GM18517 (cell line): ENCODE results near the gene UQCRC1.

Experiments used
- ATAC-seq: cut with Tn5 transposase; IDR thresholded peaks from one replicate; pipeline ENCODE4 v1.9.1; 2021; ENCODE audit warnings: mild to moderate bottlenecking, moderate library complexity; ENCODE audit not compliant: unreplicated experiment

The UQCRC1 gene

DNA sequence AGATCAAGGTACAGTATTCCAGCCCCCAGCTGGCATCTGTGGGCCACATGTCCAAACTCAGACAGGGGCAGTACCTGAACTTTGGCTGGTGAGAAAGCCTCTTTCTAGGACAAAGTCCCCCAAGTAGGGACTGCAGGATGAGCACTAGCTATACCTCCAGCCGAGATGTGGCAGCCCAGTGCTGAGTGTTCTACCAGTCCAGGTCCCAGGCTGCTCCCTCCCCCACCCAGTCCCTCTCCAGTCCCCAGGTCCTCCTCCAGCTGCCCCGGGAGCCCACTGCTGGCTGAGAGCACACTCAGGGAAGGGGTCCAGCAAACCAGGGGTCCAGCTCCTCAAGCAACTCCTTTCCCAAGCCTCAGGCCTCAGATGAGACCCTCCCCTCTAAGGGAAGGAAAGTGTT, 24.3 kb upstream of the UQCRC1 start:
- no peak for ATAC-seq

DNA sequence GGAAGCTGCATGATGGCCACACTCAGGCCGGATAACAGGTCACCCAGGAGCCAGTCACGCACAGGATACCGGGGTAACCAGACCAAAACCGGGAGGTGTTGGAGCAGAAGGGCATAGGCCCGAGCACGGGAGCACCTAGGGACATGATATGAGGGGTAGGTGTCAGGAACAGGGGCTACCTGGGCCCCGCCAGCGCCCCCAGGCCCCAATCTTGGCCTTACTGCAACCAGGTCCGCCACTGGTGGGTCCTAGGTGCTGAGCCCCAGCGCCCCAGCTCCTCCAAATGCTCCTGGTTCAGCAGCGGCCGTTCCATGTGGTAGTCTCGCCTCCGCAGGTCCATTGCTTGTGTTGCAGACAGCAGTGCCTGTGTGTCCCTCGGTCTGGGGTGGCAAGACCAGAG, 23.8 kb upstream of the UQCRC1 start:
- ATAC-seq: no peak

DNA sequence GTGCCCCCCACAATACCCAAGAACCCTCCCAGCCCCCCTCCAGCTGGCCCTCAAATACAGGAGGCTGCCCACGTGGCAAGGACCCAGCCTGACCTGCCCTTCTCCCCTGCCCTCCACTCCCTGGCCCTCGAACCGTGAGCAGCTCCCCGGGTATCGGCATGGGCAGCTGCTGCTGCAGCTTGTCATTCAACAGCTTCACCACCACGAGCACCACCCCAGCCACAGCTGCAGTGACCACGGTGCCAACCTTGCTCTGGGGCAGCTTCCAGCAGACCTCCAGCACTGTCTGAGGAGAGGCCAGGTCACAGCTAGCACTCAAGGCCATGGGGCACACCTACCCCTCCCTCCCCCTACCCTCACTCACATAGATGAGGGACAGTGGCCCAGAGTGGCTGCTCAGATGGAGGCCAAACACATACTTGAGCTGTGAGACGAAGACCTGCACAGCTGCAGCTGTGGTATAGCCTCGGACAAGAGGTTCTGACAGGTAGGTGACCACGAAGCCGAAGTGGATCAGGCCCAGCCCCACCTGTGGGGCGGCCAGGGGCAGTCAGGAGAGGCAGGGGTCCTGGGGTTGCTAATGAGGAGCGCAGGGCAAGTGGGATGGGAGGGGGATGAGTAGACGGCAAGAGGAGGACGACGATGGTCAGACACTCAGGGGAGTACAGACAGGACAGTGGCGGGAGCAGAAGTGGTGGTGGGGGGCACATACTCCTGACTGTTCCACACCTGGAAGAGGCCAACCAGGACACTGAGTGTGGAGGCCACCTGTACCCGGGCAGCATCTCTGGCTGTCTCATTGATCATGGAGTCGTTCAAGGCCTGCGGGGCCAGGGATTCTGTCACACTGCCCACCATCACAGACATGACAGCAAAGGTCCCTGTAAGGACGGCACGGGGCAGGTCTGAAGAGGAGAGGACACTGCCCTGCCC, 22.3 kb upstream of the UQCRC1 start:
- no peak for ATAC-seq

DNA sequence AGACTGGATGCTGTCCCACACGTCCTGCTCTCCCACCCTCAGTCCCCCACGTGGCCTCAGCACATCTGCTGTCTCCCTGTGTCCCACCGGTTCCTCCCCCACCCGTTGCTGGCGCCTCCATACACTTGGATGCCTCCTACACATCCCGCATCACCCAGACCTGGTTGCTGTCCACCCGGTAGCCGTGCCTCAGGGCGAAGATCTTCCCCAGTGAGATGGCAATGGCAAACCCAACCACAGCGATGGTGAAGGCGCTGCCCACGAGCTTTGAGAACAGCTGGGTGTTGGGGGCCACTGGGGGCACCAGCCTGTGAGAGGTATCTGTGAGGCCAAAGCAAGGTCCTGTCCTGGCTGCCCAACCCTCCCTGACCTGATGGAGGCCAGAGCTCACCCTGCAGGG, 21.4 kb upstream of the UQCRC1 start:
- no peak for ATAC-seq

DNA sequence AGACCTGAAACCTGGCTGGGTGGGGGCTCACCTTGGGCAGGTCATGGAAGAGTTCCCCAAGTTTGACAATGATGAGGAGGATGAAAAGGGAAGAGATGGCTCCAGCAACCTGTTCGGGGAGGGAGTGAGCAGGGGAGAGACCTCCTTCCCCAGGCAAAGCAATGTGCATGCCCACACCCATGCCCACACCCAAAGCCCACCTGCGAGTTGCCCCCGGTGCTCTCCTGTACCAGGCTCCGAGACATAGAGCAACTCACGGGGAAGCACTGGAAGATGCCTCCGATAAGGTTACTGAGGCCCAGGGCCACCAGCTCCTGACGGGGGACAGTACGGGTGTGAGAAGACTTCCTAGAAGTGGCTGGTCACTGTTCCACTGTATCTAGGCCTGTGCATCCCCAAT, 21.0 kb upstream of the UQCRC1 start:
- no peak for ATAC-seq

DNA sequence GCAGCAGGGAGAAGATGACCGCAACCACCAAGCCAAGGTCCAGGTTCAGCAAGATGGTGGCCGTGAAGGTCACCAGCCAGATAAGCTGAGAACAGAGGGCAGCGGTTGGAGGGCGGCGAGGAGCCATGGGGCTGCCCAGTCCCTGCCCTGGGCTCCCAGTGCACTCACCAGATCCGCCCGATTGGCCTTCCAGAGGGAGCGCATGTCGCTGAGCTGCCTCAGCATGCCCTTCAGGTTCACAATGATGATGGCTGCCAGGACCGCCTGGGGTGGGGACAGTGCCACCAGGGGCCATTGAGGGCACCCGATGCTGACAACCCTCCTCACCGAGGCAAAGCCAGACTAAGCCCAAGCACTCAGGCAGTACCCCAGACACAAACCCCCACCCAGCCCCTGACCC, 20.4 kb upstream of the UQCRC1 start:
- no peak for ATAC-seq

DNA sequence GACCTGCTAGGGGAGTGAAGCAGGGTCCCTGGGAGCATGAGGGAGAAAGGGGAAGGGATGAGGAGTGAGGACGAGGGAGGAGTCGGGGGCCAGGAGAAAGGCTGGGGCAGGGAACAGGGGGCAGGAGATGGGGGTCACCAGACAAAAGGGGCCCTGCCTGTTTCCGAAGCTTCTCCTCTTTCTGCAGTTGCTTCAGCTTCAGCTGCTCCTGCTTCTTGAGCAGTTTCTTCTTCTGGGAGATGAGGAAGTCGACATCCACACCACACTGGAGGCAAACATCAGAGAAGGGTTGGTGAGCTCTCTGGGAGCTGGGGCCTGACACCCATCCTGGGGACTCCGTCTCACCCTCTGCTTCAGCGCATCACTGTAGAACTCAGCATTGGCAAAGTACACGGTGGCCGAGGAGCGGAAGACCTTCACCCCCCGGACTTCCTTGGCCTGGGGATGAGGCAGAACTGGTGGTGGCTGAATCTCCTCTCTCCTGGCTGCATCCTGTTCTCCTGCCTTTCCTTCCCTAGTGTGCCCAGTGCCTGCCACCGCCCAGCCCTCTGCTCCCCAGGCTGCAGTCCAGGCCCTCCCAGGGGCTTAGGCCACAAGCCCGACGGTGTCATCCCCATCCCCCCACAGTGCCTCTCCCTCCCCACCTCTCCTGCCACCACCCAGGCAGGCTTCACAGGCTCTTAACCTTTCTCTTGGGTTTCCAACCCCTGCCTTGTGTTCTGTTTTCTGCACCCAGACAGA, 19.0 kb upstream of the UQCRC1 start:
- no peak for ATAC-seq

DNA sequence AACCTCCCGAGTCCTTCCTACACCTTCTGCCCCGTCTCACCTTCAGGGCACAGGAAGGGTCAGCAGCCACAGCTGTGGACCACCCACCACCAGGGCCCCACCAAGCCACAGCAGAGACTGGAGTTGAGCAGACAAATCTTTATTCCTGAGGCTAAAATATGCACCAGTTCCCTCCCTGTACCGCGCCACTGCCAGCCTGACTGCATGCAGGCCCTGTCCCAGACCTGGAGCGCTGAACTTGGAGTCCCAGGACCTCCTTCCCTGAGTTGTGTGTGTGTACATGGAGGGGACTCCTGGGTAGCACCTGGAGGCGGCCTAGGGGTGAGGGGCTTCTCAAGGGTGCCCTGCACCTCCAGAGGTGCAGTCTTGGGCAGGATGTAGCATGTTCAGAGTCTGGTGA, 16.2 kb upstream of the UQCRC1 start:
- ATAC-seq: no peak

DNA sequence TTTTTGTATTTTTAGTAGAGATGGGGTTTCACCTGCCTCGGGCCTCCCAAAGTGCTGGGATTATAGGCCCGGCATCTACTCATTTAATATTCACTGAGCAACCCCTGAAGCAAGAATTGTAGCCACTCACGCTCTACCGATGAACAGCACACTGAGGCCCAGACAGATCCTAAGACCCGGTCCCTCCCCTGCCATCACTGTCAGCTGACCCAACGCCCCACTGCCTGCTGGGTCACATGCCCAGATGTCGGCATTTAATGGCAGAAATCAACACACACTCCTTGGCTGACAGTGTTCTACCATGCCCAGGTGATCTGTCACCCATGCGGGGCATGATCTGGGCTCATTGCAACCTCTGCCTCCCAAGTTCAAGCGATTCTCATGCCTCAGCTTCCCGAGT, 15.3 kb upstream of the UQCRC1 start:
- ATAC-seq: no peak

DNA sequence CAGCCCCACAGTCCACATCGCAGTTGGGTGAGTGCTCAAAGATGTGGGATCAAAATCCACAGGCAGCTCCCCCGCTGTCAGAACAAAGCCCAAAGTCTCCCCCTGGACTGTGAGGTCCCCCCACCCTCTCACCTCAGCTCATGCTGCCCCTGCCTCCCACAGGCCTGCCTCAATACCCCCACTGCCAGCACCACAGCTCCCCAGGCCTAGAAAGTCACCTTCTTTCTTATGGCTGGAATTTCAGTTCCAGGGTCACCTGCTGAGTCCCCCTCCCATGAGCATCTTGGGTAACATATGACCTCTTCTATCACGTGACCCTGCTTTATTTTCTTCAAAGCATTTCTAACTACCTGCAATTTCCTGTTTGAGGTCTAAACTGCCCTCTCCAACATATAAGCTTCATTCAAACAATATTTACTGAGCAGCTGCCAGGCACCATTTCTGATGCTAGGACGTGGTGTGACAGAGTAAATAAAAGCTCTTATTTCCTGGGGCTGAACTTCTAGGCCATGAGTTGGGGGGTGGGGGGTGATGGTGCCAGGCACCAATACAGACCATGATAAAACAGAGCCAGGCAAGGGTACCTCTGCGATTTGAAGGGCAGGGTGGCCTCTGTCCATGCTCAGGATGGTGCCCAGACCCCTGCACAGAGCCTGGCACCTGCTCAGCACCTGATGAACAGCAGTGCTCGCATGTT, 14.6 kb upstream of the UQCRC1 start:
- no peak for ATAC-seq

DNA sequence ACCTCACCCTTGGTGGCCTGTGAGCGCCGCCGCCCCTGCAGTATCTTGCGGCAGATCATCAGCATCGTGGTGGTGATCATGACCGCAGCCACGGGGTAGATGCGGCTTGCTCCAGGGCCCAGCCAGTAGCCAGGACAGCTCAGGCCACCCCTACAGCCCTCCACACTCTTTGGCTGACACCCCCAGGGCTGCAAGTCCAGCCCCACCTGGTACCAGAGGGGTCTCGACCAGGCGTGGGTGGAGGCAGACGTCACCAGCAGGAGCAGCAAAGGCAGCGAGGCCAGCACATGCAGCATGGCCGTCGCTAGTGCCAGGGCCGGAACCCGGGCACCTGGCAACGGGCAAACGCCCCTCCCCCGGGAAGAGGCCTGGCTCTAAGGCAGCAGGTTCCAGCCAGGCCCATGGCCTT, 12.0 kb upstream of the UQCRC1 start, which contains the start of gene TMEM89:
TSS of gene TMEM89 (minus strand) at position 309 of the 409 bp plus-strand sequence. CDS start at position 296, 13 bp downstream.
- no peak for ATAC-seq

DNA sequence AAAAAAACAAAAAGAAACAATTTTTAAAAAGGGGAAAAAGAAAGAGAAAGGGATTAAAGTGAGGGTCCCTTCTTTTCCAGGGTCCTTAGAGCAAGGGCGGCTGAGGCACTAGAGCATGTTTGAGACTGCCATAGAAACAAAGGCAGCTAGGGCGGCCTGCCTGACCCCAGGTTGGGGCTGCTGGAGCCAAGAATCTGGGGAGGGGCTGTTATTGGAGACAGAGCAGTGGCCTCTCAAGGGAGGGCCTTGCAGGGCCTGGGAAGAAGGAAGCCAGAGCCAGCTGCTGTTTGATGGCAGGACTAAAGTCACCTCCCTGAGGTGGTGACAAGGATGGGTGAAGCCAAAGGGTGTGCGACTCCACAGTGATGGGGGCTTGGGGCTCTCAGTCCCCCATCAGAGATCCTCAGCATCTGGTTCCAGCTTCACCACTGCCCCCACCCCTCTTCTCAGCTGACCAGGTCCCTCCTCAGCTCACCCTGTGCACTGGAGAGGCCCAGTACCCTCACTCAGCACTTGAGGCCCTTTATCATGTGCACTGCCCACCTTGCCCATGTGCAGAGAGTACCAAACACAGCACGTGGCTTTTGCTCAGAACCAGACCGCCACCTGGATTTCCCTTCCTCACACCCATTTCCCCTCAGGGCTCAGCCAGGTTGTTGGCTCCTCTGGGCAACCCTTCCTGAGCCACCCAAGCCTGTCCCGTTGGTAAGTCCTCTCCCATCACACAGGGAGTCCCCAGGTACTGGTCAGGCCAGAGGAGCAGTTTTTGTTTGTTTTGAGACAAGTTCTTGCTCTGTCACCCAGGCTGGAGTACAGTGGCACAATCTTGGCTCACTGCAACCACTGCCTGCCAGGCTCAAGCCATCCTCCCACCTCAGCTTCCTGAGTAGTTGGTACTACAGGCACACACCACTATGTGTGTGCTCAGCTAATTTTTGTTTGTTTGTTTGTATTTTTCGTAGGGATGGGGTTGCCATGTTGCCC, 10.4 kb upstream of the UQCRC1 start:
- ATAC-seq: no peak

DNA sequence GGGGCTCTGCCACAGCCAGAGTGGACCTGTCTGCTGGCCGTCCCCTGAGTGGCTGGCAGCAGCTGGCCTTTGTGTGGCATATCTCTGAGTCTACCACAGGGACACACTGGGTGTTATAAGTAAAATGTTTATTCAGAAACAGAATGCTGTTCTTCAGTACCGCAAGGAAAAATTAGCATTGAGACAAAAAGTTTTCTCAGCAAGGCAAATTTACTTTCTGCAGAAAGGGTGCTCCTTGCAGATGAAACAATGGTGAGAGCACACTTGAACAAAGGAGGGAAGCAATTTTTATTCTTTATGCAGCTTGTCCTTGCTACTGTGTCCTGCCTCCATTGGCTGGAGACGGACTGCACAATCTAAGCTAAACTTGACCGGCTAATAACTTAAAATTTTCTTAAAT, 8.1 kb upstream of the UQCRC1 start:
- ATAC-seq: no peak

DNA sequence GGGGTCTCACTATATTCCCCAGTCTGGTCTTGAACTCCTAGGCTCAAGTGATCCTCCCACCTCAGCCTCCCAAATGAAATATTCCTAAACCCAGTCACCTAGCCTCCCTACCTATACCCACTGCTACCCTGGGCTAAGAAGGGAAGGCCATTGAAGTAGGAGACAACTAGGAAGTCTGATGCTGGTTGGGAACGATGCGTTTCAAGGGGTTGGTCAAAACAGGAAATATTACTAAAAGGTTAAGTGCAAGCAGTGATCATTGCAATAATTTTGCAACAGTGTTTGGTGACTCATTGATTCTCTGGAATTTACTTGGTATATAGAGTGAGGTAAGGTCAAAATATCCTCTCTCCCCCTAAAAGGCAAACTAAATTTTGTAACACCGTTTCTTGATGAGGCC, 4.6 kb upstream of the UQCRC1 start:
- ATAC-seq: no peak

DNA sequence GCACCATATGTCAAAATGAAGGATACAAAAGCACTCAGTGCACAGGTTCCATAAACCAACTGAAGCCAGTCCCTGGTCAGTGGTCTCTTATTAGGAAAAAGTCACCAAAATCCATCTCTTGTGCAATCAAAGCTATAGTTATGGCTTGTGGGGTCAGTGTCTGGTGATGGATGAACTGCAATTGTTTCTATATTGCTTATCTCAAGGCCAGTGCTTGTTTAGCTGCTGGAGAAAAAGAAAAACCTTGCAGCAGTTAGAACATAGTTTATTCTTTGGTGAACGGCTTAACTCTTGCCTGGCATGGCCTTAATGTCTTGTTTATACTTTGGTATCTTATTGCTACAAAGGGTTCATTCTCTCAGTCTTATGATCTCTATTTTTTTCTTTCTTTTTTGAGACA, 2.9 kb upstream of the UQCRC1 start:
- no peak for ATAC-seq

DNA sequence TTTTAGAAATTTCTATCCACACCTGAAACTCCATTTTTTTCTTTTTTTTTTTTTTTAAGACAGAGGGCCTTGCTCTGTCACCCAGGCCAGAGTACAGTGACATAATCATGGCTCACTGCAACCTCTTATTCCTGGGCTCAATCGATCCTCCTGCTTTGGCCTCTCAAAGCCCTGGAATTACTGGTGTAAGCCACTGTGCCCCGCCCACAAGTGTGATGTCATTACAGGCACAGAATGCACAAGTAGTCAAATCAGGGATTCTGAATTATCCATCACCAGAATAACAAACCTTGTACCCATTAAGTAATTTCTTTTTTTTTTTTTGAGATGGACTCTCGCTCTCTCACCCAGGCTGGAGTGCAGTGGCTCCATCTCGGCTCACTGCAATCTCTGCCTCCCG, 1.9 kb downstream of the UQCRC1 start:
- no peak for ATAC-seq

DNA sequence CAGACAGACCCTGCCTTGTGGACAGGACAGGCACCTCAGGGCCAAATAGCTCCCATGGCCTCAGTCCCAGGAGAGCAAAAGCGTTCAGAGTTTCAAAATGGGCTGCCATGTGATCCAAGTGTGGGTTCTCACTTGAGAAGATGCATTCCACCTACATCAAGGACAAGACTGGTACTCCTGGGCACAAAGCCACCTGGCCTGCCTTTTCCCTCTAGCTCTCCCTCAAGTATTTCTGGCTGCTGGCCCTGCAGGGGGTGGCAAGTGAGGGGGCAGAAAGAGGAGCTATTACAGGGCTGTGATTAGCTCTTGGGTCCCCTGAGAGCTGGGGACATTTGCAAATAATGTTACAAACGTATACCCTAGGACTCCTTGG, 7.8 kb downstream of the UQCRC1 start:
- ATAC-seq: no peak

DNA sequence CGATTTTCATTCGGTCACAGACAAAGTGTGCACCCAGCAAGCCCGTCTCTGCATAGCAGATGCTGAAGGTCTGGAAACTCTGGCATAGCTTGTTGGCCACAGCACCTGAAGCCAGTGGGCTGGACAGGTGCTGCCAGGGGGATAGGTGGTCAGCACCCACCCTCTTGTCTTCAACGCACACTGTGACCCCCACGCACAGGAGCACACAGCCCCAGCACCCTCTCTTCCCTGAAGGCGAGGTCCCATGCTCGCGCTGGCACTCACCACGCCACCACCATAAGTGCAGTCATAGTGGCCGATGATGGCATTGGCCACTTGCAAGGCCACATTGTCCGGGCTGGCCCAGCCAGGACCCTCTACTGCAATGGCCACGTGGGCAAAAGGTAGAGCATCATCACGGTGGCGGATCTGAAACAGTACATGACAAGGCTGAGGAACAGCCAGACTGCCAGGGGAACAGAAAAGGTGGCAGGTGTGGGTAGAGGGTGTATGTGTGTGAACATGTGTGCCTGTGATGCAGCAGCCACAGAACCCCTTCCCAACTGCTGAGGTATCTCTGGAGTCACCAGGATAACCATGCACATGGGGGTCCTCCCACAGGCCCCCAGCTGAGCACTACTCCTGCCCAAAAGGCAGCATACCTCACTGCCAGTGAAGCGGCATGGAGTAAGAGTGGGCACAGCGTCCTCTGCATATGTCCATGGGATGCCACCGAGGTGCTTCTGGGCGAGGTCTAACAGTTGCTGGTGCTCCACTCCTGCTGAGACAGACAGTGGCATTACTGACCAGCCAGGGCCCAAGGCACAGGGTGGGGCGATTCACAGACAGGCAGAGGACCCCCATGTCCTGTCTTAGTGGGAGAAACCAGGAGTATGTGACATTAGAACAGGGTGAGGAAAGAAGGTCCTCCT, 8.5 kb downstream of the UQCRC1 start:
- ATAC-seq: no peak

DNA sequence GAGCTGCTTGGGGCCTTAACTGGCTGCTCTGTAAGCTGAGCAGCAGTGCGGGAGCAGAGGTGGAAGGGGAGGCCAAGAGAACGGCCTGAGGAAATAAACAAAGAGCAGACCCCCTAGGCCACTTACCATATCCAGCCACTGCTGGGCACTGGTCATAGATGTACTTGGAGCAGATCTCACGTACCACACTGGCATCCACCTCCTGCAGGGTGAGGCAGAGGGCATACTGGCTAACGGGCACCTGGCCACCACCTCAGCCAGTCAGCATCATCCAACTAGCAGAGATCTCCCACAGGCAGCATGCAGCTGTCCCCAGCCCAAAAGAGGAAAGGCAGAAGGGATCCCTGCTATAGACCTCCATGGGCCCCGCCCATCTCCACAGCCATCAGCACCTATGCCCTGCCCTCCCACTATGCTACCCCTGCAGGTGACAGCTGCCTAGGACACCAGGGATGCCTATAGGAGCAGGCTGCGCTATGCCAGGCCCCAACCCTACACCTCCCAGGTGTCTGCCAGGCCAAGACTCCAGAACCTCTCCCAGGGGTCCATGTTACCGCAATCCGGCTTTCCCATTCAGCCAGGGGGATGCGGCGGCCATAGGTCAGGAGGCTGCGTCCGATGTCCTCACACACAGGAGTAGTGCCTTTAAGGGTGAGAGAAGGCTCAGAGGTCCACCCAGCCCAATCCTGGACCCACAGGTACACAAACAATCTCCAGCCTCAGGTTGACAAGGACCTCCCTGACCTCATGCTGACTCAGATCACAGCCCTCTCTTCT, 9.7 kb downstream of the UQCRC1 start:
- no peak for ATAC-seq
